ENCODE measurements around the gene TGFB1I1.

The TGFB1I1 gene

DNA sequence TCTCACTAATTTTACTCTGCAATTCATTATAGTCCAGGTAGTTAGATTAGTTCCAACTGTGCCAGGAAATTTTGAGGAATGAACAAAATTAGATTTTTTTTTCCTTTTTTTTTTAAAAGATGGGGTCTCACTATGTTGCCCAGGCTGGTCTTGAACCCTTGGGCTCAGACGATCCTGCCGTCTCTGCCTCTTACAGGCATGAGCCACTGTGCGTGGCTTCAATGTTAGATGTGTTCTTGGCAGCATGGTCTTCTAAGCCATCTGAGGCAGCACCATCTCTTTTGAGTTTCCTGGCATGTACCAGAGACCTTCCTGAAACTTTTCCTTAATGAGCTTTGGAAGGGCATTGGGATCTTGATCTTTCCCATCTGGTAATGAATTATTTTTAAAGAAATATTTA lies 53.2 kb downstream of the TGFB1I1 start:
- TF ChIP-seq EZH2 (IDR thresholded peaks at IDR 0.05; ENCODE audit: borderline replicate concordance, low read length) (no peak), CTCF (IDR thresholded peaks at IDR 0.05; ENCODE audit: low read length) (no peak)
- H3K27me3 ChIP-seq (ENCODE audit: insufficient read depth, low read length): 0 out of 2 replicates have a peak, but pooled peaks cover 6% of the 10 kb centered on the region

More for the DNA sequence above, 53.2 kb downstream of the TGFB1I1 start:
- Histone ChIP-seq H3F3A (ENCODE audit: insufficient read depth, low read length) (no peaks in the 10 kb centered on the region), H3K9me2 (ENCODE audit: low read depth, low read length) (no peaks in the 10 kb centered on the region), H3K4me1 (ENCODE audit: insufficient read depth, low read length, severe bottlenecking) (no peaks in the 10 kb centered on the region), H3K4me3 (ENCODE audit: low read depth, low read length, poor library complexity, severe bottlenecking) (no peak overlapping the region), H4K20me1 (ENCODE audit: insufficient read depth, low read length) (no peaks in the 10 kb centered on the region), H3K9me3 (ENCODE audit: low read length) (no peaks in the 10 kb centered on the region), H3K36me3 (ENCODE audit: insufficient read depth, low read length) (no peaks in the 10 kb centered on the region), H3K27ac (ENCODE audit: low read depth, low read length, poor library complexity, severe bottlenecking) (no peak overlapping the region), H3K4me2 (ENCODE audit: low read length) (no peak overlapping the region), H3K9ac (ENCODE audit: low read length) (no peak overlapping the region), H2AFZ (ENCODE audit: low read length) (no peak overlapping the region), H3K79me2 (ENCODE audit: insufficient read depth, low read length) (no peaks in the 10 kb centered on the region)

Measured in OCI-LY1 (cell line).